Right lobe of liver (tissue), 6 donors: ENCODE data around the gene PPEF2. TPM values are rescaled to one million over a fixed set of nuclear protein-coding genes. Genes with fewer than 3 reads are reported as not detected.

Experiments
- ATAC-seq, 4 donors: fragments of 200-7000 bp; cut with Tn5 transposase; one replicate each; pipeline ENCODE4 v1.9.1; 2020; ENCODE audit warnings: mild to moderate bottlenecking in 4 of 4, moderate library complexity in 4 of 4
- DNase-seq, 3 donors: peaks; one replicate each; pipeline ENCODE4 v3.0.0-alpha.2; 2020
- H3K27ac ChIP-seq, 3 donors: fragments of 200-600 bp; one replicate each; pipeline ENCODE4 v1.8.0; 2022
- H3K27me3 ChIP-seq, 2 donors: fragments of 200-600 bp; one replicate each; pipeline ENCODE4 v1.8.0; 2022
- H3K36me3 ChIP-seq, 4 donors: fragments of 200-600 bp; sonication (generic) in 1 of 4; one replicate each; pipeline versions ENCODE4 v1.5.1 to v1.8.0; 2017 to 2022; ENCODE audit warnings: control low read depth in 1 of 4
- H3K4me1 ChIP-seq, 4 donors: fragments of 200-600 bp; sonication (generic) in 1 of 4; one replicate each; pipeline versions ENCODE4 v1.5.1 to v1.8.0; 2017 to 2022; ENCODE audit warnings: control low read depth in 1 of 4
- H3K4me3 ChIP-seq, 3 donors: fragments of 200-600 bp; one replicate each; pipeline ENCODE4 v1.8.0; 2022
- H3K9me3 ChIP-seq, 4 donors: fragments of 200-600 bp; sonication (generic) in 1 of 4; one replicate each; pipeline versions ENCODE4 v1.5.1 to v1.8.0; 2017 to 2022; ENCODE audit warnings: control low read depth in 1 of 4
- POLR2A ChIP-seq: fragments of 450-650 bp; IDR thresholded peaks from one replicate; pipeline ENCODE4 v1.6.1; 2017; ENCODE audit warnings: antibody characterized with exemption, mild to moderate bottlenecking
- WGBS: methylation state at CpG from one replicate; pipeline ENCODE4 v1.1.6; 2018; ENCODE audit warnings: low coverage, low lambda C conversion rate; ENCODE audit not compliant: insufficient coverage; ENCODE audit errors: missing lambda C conversion rate; 5-methylcytosine and 5-hydroxymethylcytosine counted together
- intact Hi-C, 2 donors: fragments of 100-400 bp; cut with DNase I; formaldehyde crosslinking; loops; one replicate each; pipeline versions ENCODE4 v1.11.2 to v1.14.1; 2022
- total RNA-seq, 6 experiments: library from RNA; depleted of rRNA in 2 of 6; stranded (reverse); fragments of >200 nt in 2 of 6; fragmentation: NEBNext Ultra II Directional in 3 of 6; extraction: Animal tissue kit (Norgen Biotek cat#: 25700) in 3 of 6; gene quantifications; one replicate each; pipeline versions ENCODE4 v1.1.0 to v1.2.4, GENCODE V29; 2016 to 2023
- TF ChIP-seq, protein P1 (sequence below), 4 donors: fragments of 200-600 bp in 3 of 4; fragments of 450-650 bp in 1 of 4; IDR thresholded peaks; one replicate each; pipeline versions ENCODE4 v1.5.1 to v1.8.0; 2016 to 2022; ENCODE audit warnings: antibody characterized with exemption in 4 of 4, mild to moderate bottlenecking in 2 of 4
- donor health status: DM: no; HTN: yes; CAD: no.
- donor health status: DM: no; HTN: no; CAD: no.
- donor health status: DM: no; HTN: no; CAD: no.
- donor health status: DM: no; HTN: yes; CAD: no.
- donor health status: DM: no; HTN: yes; CAD: no.

Gene PPEF2
- total RNA-seq, 6 experiments from 2014 or later = not detected

DNA sequence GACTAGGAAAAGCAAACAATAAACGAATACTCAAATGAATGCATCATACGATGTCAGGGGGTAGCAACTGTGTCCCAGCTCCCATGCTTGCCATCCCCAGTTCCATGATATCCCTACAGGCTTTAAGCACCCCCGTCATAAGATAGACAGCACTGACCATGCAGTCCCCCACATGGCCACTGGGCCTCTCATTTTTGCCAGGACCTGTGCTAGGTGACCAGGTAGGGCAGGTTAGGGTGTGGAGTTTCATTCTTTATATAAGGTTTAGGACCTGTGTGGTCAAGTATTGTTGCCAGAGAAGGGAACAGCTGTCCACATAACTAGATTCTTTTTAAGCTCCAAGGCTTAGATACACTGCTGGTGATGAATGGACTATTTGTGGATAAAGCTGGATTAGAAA lies 9.7 kb downstream of the PPEF2 start:
- intact Hi-C loops = no loop called here
- Histone ChIP-seq H3K36me3 (no peaks in the 10 kb centered on the region), H3K4me1 (no peaks in the 10 kb centered on the region), H3K9me3 (no peaks in the 10 kb centered on the region), H3K27ac (no peak overlapping the region), H3K4me3 (no peak overlapping the region), H3K27me3 (no peaks in the 10 kb centered on the region)
- 43% methylated on average over 1 of the region's 3 CpGs for WGBS
- no peak for TF ChIP-seq POLR2A
- TF ChIP-seq, protein P1, sequence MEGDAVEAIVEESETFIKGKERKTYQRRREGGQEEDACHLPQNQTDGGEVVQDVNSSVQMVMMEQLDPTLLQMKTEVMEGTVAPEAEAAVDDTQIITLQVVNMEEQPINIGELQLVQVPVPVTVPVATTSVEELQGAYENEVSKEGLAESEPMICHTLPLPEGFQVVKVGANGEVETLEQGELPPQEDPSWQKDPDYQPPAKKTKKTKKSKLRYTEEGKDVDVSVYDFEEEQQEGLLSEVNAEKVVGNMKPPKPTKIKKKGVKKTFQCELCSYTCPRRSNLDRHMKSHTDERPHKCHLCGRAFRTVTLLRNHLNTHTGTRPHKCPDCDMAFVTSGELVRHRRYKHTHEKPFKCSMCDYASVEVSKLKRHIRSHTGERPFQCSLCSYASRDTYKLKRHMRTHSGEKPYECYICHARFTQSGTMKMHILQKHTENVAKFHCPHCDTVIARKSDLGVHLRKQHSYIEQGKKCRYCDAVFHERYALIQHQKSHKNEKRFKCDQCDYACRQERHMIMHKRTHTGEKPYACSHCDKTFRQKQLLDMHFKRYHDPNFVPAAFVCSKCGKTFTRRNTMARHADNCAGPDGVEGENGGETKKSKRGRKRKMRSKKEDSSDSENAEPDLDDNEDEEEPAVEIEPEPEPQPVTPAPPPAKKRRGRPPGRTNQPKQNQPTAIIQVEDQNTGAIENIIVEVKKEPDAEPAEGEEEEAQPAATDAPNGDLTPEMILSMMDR (IDR thresholded peaks at IDR 0.05) = no peak
- ATAC-seq = no peak
- DNase-seq = no peak

DNA sequence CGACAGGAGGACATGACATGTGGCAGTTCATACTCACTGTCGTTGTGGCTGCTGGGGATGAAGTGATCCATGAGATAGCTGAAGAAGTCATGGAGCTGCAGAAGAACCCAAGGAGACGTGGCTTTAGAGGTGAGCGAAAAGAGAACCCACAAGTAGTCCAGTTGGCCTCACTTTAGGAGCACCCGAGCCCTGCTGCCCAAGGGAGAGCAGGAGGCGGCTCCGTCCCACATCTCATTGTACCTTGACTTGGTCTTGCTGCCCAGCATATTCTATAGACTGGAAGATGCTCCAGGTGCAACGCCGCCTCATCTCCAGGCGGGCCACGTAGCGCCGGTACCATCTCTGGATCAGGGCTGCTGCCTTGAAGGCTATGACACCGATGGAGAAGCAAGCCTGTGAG lies 10.6 kb downstream of the PPEF2 start:
- Histone ChIP-seq H3K36me3 (no peaks in the 10 kb centered on the region), H3K27ac (no peak overlapping the region), H3K4me1 (no peaks in the 10 kb centered on the region), H3K9me3 (no peaks in the 10 kb centered on the region), H3K27me3 (no peaks in the 10 kb centered on the region), H3K4me3 (no peak overlapping the region)
- ATAC-seq (no peak), DNase-seq (no peak)
- no peak for TF ChIP-seq POLR2A
- TF ChIP-seq, protein P1 (IDR thresholded peaks at IDR 0.05) = no peak
- WGBS = 86% methylated on average over 3 of the region's 14 CpGs
- intact Hi-C loops = no loop called here

DNA sequence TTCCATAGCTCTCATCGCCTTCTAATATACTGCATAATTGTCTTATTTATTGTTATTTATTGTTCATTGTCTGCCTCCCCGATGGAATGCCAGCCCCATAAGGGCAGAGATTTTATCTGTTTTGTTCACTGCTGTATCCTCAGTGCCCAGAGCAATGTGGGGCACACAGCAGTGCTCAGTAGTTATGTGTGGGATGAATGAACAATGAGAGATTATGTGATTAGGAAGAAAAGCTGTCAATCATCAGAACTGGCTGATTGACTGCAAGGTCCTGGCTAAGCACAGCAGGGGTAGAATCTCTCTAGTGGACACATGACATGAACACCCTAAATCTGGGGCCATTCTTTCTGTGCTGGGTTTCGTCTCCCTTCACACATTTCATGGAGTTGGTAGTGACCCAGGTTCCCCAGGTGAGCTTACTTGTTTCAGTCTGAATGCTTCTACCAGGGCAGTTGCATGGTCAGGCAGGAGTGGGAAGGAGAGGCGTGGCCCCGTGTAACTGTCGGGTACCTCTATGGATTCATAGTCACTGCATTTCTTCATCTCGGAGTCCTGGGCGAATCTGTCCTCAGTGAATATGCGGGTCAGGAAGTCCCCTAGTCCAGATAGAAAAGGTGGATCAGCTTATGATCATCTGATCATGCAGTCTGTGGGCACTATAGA lies 12.6 kb downstream of the PPEF2 start:
- Histone ChIP-seq H3K36me3 (no peaks in the 10 kb centered on the region), H3K27me3 (no peaks in the 10 kb centered on the region), H3K4me3 (no peak overlapping the region), H3K4me1 (no peaks in the 10 kb centered on the region), H3K27ac (no peak overlapping the region), H3K9me3 (no peaks in the 10 kb centered on the region)
- 89% methylated on average over 8 of the region's 9 CpGs for WGBS
- DNase-seq (no peak), ATAC-seq (no peak)
- TF ChIP-seq, protein P1 (IDR thresholded peaks at IDR 0.05) = no peak
- no peak for TF ChIP-seq POLR2A
- intact Hi-C loops = no loop called here

DNA sequence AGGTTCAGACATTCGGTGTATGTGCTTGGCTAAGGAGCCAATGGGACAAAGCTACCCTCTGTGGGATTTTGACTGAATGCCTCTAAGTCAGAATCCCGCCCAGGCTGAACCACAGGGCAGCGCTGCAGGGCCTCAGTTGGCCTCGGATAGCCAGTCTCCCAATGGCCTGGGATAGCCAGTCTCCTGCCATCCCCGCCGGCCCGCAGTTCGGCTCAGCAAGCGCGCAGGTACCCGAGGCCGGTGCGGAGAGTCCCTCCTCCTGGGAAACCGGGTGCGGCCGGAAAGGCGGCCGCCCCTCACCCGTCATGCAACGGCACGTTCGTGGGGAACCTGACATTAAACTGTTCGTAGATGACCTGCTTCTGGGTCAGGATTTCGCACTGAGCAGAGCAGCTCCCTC lies 16.1 kb downstream of the PPEF2 start:
- intact Hi-C loops = no loop called here
- Histone ChIP-seq H3K9me3 (no peaks in the 10 kb centered on the region), H3K4me3 (no peak overlapping the region), H3K4me1 (no peaks in the 10 kb centered on the region), H3K27me3 (no peaks in the 10 kb centered on the region), H3K36me3 (no peaks in the 10 kb centered on the region), H3K27ac (no peak overlapping the region)
- ATAC-seq = no peak
- TF ChIP-seq, protein P1 (IDR thresholded peaks at IDR 0.05) = no peak
- TF ChIP-seq POLR2A = no peak
- no peak for DNase-seq
- WGBS = 50% methylated on average over 6 of the region's 24 CpGs

DNA sequence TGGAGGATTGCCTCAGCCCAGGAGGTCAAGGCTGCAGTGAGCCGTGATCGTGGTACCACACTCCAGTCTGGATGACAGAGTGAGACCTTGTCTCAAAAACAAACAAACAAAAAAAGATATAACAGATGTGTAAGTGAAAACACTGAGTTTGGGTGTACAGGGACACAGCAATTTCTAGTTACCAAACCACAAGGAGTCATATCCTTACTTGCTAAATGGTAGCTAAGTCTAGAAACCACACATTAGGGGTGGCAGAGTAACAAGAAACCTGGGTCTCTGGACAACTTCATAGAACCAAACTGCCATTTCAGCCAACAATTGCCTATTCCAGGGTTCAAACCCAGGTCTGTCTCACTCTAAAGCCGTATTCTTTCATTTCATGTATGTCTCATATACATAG lies 20.8 kb downstream of the PPEF2 start:
- Histone ChIP-seq H3K9me3 (no peaks in the 10 kb centered on the region), H3K27me3 (no peaks in the 10 kb centered on the region), H3K4me1 (no peaks in the 10 kb centered on the region), H3K27ac (no peak overlapping the region), H3K36me3 (no peaks in the 10 kb centered on the region), H3K4me3 (no peak overlapping the region)
- ATAC-seq (no peak), DNase-seq (no peak)
- 70% methylated on average over 3 of the region's 3 CpGs for WGBS
- intact Hi-C loops = no loop called here
- TF ChIP-seq, protein P1 (IDR thresholded peaks at IDR 0.05) = no peak
- TF ChIP-seq POLR2A = no peak
